HG02852 (cell line): Measurements from ENCODE around the gene LRTM2.

Experiments used
- ATAC-seq: cut with Tn5 transposase; IDR thresholded peaks from one replicate; pipeline ENCODE4 v1.9.1; 2021; ENCODE audit warnings: mild to moderate bottlenecking, moderate library complexity; ENCODE audit not compliant: unreplicated experiment

Gene LRTM2

GRCh38 chr12:1842183-1842904 lies 22.0 kb downstream of the LRTM2 start:
- no peak for ATAC-seq

- no peak for ATAC-seq
Measured at GRCh38 chr12:1842905-1843640, 22.7 kb downstream of the LRTM2 start.

- ATAC-seq, result no peak
Measured at GRCh38 chr12:1843641-1844005, 23.3 kb downstream of the LRTM2 start.

- ATAC-seq, result no peak
Measured at GRCh38 chr12:1844223-1844622, 23.9 kb downstream of the LRTM2 start.

- no peak for ATAC-seq
Measured at GRCh38 chr12:1844661-1845409, 24.5 kb downstream of the LRTM2 start.

GRCh38 chr12:1845427-1845826 lies 25.1 kb downstream of the LRTM2 start:
- no peak for ATAC-seq

GRCh38 chr12:1845886-1846285 lies 25.5 kb downstream of the LRTM2 start:
- no peak for ATAC-seq

GRCh38 chr12:1846421-1847405 lies 26.3 kb downstream of the LRTM2 start:
- ATAC-seq, result no peak

GRCh38 chr12:1847411-1847810 lies 27.0 kb downstream of the LRTM2 start:
- ATAC-seq, result no peak

GRCh38 chr12:1848146-1848545 lies 27.8 kb downstream of the LRTM2 start:
- ATAC-seq, result no peak

GRCh38 chr12:1848745-1849144 lies 28.4 kb downstream of the LRTM2 start:
- no peak for ATAC-seq

GRCh38 chr12:1851151-1851701 lies 30.9 kb downstream of the LRTM2 start:
- no peak for ATAC-seq

GRCh38 chr12:1852076-1852475 lies 31.7 kb downstream of the LRTM2 start:
- no peak for ATAC-seq

- ATAC-seq, result no peak
Measured at GRCh38 chr12:1853716-1854115, 33.4 kb downstream of the LRTM2 start.

- ATAC-seq, result no peak
Measured at GRCh38 chr12:1855241-1855640, 34.9 kb downstream of the LRTM2 start.

- no peak for ATAC-seq
Measured at GRCh38 chr12:1857086-1857485, 36.7 kb downstream of the LRTM2 start.

- ATAC-seq, result no peak
Measured at GRCh38 chr12:1857821-1858220, 37.5 kb downstream of the LRTM2 start.

GRCh38 chr12:1858456-1858855 lies 38.1 kb downstream of the LRTM2 start:
- ATAC-seq, result no peak

GRCh38 chr12:1859643-1860042 lies 39.3 kb downstream of the LRTM2 start:
- ATAC-seq, result no peak

- no peak for ATAC-seq
Measured at GRCh38 chr12:1862973-1863372, 42.6 kb downstream of the LRTM2 start.
